ENCODE measurements around the gene ARHGAP10.

Gene ARHGAP10

GRCh38 chr4:148077581-148077980 lies 345.7 kb downstream of the ARHGAP10 start:
- Histone ChIP-seq H3K27me3 (ENCODE audit: control insufficient read depth, low read length) (no peaks in the 10 kb centered on the region), H3F3A (ENCODE audit: control insufficient read depth, insufficient read depth) (no peaks in the 10 kb centered on the region), H3K27ac (ENCODE audit: low read depth, low read length) (no peak overlapping the region), H3K4me3 (ENCODE audit: low read length) (no peak overlapping the region), H3K79me2 (ENCODE audit: control insufficient read depth, low read length) (no peaks in the 10 kb centered on the region), H3K9me3 (ENCODE audit: control insufficient read depth, insufficient read depth, low read length) (0 out of 2 replicates have a peak, but pooled peaks cover 4% of the 10 kb centered on the region), H3K4me1 (ENCODE audit: control insufficient read depth, low read length) (no peaks in the 10 kb centered on the region), H3K9me2 (replicated peaks; ENCODE audit: control insufficient read depth, low read length) (no peaks in the 10 kb centered on the region), H3K4me2 (ENCODE audit: low read length) (no peak overlapping the region), H3K36me3 (ENCODE audit: control insufficient read depth, low read length) (no peaks in the 10 kb centered on the region), H4K20me1 (ENCODE audit: control insufficient read depth, insufficient read depth, low read depth, low read length) (no peaks in the 10 kb centered on the region)
- TF ChIP-seq EZH2phosphoT487 (IDR thresholded peaks at IDR 0.05; ENCODE audit: borderline replicate concordance, low read length) (no peak), CTCF (IDR thresholded peaks at IDR 0.05; ENCODE audit: low read depth, low read length, poor library complexity, severe bottlenecking) (no peak)

DNA sequence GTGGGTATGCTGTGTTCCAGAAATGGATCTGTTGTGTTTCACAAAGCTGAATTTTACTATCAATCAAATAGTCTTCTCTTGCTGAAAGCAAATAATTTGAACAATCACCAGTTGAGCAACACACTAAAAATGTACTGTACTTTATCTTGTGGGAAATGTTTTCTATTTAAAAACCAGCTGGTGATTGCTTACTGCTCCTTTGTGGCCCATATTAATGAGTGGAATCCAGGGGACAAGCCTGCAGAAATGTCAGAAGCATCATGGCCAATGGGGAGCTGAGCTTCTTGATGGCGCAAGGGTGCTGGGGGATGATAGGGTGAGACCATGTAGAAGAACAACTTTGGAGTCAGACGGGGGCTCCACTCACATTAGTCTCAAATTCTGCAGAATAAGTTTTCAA lies 346.2 kb downstream of the ARHGAP10 start:
- Histone ChIP-seq H4K20me1 (ENCODE audit: control insufficient read depth, insufficient read depth, low read depth, low read length) (no peaks in the 10 kb centered on the region), H3K27me3 (ENCODE audit: control insufficient read depth, low read length) (no peaks in the 10 kb centered on the region), H3K9me2 (replicated peaks; ENCODE audit: control insufficient read depth, low read length) (no peaks in the 10 kb centered on the region), H3F3A (ENCODE audit: control insufficient read depth, insufficient read depth) (no peaks in the 10 kb centered on the region), H3K79me2 (ENCODE audit: control insufficient read depth, low read length) (no peaks in the 10 kb centered on the region), H3K27ac (ENCODE audit: low read depth, low read length) (no peak overlapping the region), H3K4me2 (ENCODE audit: low read length) (no peak overlapping the region), H3K4me1 (ENCODE audit: control insufficient read depth, low read length) (no peaks in the 10 kb centered on the region), H3K4me3 (ENCODE audit: low read length) (no peak overlapping the region), H3K9me3 (ENCODE audit: control insufficient read depth, insufficient read depth, low read length) (0 out of 2 replicates have a peak, but pooled peaks cover 4% of the 10 kb centered on the region), H3K36me3 (ENCODE audit: control insufficient read depth, low read length) (no peaks in the 10 kb centered on the region)
- TF ChIP-seq CTCF (IDR thresholded peaks at IDR 0.05; ENCODE audit: low read depth, low read length, poor library complexity, severe bottlenecking) (no peak), EZH2phosphoT487 (IDR thresholded peaks at IDR 0.05; ENCODE audit: borderline replicate concordance, low read length) (no peak)

DNA sequence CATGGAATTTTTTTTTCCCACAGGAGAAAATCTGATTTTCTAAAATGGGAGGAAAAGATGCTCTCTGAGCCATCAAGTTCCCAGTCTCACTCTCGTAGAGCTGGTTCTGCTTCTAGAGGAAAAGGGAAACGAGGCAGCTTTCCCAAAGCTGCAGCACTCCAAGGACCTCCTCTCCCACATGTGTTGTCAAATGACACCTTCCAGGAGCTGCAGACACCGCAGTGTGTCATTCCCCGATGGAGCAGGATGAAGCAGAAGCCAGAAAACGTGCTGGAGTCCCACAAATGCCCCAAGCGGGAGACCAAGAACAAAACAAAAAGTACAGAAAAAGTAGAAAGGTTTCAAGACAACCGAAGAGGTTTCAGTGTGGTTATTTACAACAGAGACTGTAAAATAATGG lies 348.1 kb downstream of the ARHGAP10 start:
- no peaks in the 10 kb centered on the region for H4K20me1 ChIP-seq (ENCODE audit: control insufficient read depth, insufficient read depth, low read depth, low read length)
- no peak overlapping the region for H3K27ac ChIP-seq (ENCODE audit: low read depth, low read length)
- no peak overlapping the region for H3K4me3 ChIP-seq (ENCODE audit: low read length)
- no peak overlapping the region for H3K4me2 ChIP-seq (ENCODE audit: low read length)
- no peaks in the 10 kb centered on the region for H3F3A ChIP-seq (ENCODE audit: control insufficient read depth, insufficient read depth)
- no peaks in the 10 kb centered on the region for H3K4me1 ChIP-seq (ENCODE audit: control insufficient read depth, low read length)
- TF ChIP-seq CTCF (IDR thresholded peaks at IDR 0.05; ENCODE audit: low read depth, low read length, poor library complexity, severe bottlenecking) (no peak), EZH2phosphoT487 (IDR thresholded peaks at IDR 0.05; ENCODE audit: borderline replicate concordance, low read length) (no peak)
- no peaks in the 10 kb centered on the region for H3K79me2 ChIP-seq (ENCODE audit: control insufficient read depth, low read length)
- H3K27me3 ChIP-seq (ENCODE audit: control insufficient read depth, low read length) = no peaks in the 10 kb centered on the region
- no peaks in the 10 kb centered on the region for H3K9me3 ChIP-seq (ENCODE audit: control insufficient read depth, insufficient read depth, low read length)
- no peaks in the 10 kb centered on the region for H3K36me3 ChIP-seq (ENCODE audit: control insufficient read depth, low read length)
- no peaks in the 10 kb centered on the region for H3K9me2 ChIP-seq (replicated peaks; ENCODE audit: control insufficient read depth, low read length)

DNA sequence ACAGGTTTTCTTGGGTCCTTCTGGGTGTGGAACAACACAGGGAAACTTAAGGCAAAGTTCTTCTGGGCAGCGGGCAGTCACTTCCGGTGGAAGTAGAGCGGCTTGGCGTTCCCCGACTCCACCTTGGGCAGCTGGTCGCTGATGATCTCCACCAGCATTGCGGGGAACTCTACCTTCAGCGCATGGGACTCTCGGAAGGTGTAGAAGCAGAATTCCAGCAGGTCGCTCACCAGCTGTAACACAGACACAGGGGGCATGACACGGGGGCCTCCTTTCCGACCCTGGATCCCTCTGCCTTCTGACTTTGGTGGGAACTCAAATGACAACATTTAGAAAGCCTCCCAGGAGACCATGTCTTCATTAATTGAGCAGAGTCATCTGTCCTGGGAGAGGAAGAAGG lies 349.4 kb downstream of the ARHGAP10 start:
- Histone ChIP-seq H3K79me2 (ENCODE audit: control insufficient read depth, low read length) (no peaks in the 10 kb centered on the region), H3K4me1 (ENCODE audit: control insufficient read depth, low read length) (no peaks in the 10 kb centered on the region), H3K9me3 (ENCODE audit: control insufficient read depth, insufficient read depth, low read length) (no peaks in the 10 kb centered on the region), H3K4me3 (ENCODE audit: low read length) (no peak overlapping the region), H3K9me2 (replicated peaks; ENCODE audit: control insufficient read depth, low read length) (no peaks in the 10 kb centered on the region), H3K27ac (ENCODE audit: low read depth, low read length) (no peak overlapping the region), H3K36me3 (ENCODE audit: control insufficient read depth, low read length) (no peaks in the 10 kb centered on the region), H4K20me1 (ENCODE audit: control insufficient read depth, insufficient read depth, low read depth, low read length) (no peaks in the 10 kb centered on the region), H3K27me3 (ENCODE audit: control insufficient read depth, low read length) (no peaks in the 10 kb centered on the region), H3F3A (ENCODE audit: control insufficient read depth, insufficient read depth) (no peaks in the 10 kb centered on the region), H3K4me2 (ENCODE audit: low read length) (no peak overlapping the region)
- TF ChIP-seq EZH2phosphoT487 (IDR thresholded peaks at IDR 0.05; ENCODE audit: borderline replicate concordance, low read length) (no peak), CTCF (IDR thresholded peaks at IDR 0.05; ENCODE audit: low read depth, low read length, poor library complexity, severe bottlenecking) (no peak)
